NCI-H146 treated with DMSO at 0.1 percent for 48 hours (cell line): ENCODE results near the gene KCNT2.

Experiments
- DNase-seq: peaks from one replicate; lab custom pipeline; 2025; ENCODE audit not compliant: unreplicated experiment; lab: John Stamatoyannopoulos, UW

KCNT2 gene

DNA sequence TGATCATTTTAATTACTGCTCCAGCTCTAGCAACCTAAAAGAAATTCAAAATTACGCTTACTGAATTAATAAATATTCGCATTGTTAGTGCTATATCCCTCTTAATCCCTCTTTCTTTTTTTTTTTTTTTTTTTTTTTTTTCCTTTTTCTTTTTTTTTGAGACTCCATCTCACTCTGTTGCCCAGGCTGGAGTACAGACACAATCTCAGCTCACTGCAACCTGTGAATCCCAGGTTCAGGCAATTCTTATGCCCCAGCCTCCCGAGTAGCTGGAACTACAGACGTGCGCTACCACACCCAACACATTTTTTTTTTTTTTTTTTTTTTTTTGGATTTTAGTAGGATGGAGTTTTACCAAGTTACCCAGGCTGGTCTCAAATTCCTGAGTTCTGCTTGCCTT, 157.1 kb downstream of the KCNT2 start:
- no peak for DNase-seq

DNA sequence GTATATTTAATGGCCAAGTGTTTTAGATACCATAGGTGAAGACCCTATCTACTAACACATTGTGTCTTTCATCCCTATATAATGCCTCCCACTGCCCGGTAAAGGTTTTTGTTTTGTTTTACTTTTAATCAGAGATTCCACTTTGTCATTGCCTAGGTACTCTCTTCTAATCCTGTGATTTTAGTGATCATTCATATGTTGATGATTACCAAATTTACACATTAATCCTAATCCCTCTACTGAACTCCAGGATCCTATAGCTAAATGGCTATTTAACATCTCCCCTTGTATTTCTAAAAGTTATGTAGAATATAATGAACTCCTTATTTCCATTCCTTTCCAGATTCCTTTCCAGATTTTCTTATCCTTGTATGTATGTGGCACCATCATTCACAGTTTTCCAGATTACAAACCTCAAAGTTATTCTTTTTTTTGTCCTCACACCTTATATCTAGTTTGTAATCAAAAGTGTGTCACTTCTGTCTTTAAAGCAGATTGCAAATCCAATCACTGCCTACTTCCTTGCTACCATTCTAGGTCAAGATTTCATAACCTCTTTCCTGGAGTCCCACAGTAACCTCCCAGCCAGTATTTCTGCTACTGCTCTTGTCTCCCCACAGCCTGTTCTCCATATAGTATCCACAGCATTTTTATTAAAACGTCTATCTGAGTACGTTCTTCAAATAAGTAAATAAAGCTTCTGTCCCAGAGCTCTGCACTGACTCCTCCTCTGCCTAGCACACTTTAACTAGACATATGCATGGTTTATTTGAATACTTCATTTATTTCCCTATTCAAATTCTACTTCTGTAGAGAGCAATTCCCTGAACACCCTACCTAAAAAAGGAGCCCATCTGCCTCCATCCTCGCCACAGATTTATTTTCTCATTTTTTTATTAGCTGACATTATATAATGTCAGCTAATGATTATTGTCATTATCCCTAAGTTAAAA, 157.8 kb downstream of the KCNT2 start:
- DNase-seq, result no peak

GRCh38 chr1:196449460-196449859, 158.8 kb downstream of the KCNT2 start:
- DNase-seq, result no peak

- no peak for DNase-seq
Measured at GRCh38 chr1:196445775-196446174, 162.5 kb downstream of the KCNT2 start.

- no peak for DNase-seq
Measured at GRCh38 chr1:196444634-196445033, 163.6 kb downstream of the KCNT2 start.

DNA sequence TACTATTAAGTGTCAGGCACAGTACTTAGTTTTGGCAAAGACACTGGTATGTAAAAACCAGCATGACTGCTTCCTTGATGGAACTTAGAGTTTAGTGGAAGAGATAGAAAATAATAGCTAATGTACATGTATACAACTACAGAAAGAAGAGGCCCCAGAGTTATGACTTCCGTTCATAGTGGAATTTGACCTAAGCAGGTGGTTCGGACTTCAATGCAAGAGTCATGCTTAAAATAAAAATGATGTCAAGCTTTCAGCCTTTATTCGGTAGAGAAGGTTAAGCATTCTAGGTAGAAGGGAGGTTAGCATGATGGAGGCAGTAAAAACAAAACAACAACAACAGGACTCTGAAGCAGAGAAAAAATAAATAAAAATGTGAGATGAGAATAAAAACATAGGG, 165.9 kb downstream of the KCNT2 start:
- no peak for DNase-seq

DNA sequence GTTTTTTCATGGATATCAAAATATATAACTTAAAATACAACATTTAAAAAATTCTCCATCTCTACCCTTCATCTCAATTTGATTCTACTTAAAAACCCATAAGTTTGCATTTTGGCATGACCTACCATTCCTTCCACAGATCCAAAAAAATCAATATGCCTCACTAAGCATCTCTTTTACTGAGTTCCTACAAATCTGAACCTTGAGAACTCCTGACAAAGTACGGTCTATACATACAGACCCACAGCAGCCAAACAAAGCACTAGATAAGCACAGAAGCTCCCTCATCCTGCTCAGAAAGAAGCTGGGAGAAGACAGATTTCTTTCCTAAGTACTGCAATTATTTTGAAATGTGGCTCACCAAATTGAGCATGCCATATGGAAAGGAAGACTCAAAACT, 167.5 kb downstream of the KCNT2 start:
- no peak for DNase-seq

DNA sequence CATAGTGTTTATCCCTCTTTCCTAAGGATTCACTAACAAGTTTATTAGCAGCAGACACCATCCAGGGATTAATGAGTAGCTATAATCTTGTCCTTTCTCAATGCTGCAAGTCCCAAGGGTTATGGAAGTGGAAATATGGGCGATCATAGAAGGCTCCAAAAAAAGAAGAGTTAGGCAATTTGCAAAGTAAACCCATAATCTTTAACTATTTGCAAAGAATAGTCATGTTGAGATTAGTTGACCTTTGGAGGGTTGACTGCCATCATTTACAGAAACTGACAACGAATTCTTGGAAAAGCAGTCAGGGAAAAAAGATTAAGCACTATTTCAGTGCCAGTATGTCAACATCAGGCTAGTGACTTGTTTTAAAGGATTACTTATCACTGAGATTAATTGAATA, 169.9 kb downstream of the KCNT2 start:
- no peak for DNase-seq

DNA sequence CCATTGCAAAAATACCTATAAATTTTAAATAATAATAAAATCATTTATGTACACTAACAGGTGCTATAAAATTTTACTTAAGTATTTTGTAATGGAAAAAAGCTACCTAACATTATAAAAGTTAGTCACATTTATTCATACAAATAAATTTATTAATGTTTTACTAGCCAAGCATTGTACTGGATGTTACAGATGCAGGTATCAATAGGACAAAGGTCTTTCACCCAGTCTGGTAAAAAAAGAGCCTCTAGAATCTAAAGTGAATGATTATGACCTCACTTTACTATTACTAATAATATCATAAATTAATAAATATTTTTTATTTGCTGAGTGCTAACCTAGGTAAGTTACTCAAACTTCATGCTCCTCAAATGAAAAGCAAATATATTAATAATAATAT, 170.6 kb downstream of the KCNT2 start:
- DNase-seq, result no peak

DNA sequence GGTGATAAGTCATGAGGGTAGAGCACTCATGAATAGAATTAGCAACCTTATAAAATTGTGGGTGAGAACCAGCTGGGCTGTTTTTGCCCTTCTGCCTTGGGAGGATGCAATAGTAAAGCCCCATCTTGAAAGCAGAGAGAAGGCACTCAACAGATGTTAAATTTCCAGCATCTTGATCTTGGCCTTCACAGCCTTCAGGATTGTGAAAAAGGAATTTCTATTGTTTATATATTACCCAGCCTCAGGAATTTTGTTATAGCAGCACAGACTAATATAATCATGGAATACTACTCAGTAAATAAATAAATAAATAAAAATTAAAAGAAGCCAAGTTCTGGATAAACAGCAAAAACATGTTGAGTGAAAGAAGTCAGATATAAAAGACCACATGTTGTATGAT, 175.2 kb downstream of the KCNT2 start:
- DNase-seq, result no peak

- no peak for DNase-seq
Measured at GRCh38 chr1:196427976-196428734, 180.1 kb downstream of the KCNT2 start.

- no peak for DNase-seq
Measured at GRCh38 chr1:196425513-196425912, 182.7 kb downstream of the KCNT2 start.

DNA sequence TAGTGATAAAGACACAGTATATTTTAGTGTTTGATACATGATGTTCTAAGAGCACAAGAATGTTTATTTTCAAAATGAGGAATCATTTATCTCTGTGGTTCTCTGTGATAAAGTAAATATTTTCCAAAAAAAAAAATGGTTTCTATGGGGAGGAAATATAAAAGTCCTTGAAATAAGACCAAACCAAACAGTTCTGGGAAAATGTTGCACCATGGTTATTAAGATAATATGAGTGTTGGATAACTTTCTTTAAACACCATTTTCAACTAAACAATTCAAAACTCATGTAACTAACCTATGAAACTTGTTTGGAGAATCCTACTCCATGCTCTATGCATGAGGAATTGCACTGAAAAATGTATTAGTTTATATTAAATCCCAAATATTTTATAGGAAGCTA, 184.6 kb downstream of the KCNT2 start:
- no peak for DNase-seq

GRCh38 chr1:196418772-196419171, 189.5 kb downstream of the KCNT2 start:
- no peak for DNase-seq

- no peak for DNase-seq
Measured at GRCh38 chr1:196415978-196416377, 192.3 kb downstream of the KCNT2 start.

DNA sequence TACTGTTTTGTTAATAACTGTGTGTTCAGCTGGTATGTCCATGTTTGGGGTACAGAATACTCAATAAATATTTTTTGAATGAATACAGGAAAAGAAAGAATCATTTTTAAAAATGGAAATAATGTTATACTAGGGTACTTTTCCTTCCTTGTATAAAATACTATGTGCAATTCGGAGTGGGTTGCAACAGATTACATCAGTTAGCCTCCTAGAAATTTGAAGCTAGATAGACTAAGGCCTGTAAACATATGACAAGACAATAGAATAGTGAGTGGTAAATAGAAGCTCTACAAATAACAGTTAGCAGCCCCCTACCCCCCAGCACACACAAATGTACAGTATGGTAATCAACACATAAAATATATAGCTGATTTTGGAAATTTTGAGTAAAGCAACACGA, 195.9 kb downstream of the KCNT2 start:
- DNase-seq, result no peak

DNA sequence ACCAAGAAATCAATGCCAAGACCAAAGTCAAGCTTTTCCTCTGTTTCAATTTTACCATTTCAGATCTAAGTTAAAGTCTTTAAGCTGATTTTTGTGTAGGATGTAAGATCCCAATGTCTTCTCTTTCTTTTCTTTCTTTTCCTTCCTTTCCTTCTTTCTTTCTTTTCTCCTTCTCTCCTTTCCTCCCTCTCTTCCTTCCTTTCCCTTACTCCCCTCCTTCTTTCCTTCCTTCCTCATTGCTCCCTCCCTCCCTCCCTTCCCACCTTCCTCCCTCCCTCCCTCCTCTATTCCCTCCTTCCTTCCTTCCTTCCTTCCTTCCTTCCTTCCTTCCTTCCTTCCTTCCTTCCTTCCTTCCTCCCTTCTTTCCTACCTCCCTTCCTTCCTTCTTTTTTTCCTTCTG, 197.5 kb downstream of the KCNT2 start:
- DNase-seq, result no peak

GRCh38 chr1:196409586-196409985, 198.7 kb downstream of the KCNT2 start:
- DNase-seq, result no peak

DNA sequence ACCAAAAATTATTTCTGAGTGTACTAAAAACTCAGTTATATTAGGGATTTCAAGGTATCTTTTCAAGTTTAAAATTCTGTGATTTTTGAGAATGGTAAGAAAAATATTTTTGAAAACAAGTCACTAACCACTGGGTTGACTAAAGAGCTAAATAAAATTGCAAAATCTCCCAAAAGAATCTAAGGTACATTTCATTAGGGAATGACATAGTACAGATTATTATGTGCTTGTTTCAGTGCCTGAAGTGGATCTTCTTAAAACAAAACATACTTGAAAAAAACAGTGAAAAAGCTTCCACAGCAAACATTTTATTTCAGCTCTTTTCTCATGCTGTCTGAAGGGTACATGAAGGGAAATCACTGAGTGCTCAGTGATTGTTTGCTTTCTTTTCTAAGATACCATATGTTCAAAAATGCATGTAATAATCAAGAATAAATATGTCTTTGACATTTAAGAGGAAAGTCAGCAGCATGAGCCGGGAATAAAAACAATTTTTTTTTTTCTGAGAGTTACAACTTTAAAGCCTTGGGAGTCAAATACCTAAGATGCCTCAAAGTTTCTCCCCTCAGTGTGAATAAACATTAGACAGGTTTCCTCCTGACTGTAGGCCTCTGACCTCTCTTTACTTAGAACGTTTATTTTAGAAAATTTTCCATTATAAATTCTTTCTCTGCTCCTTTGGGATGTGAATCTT, 200.7 kb downstream of the KCNT2 start:
- no peak for DNase-seq

GRCh38 chr1:196405839-196406238, 202.4 kb downstream of the KCNT2 start:
- no peak for DNase-seq

- no peak for DNase-seq
Measured at GRCh38 chr1:196403803-196404690, 204.2 kb downstream of the KCNT2 start.
